OCI-M2 (cell line): ENCODE results near the gene ITPK1.

Experiments
- DNase-seq: peaks from one replicate; lab custom pipeline; 2025; ENCODE audit not compliant: unreplicated experiment; lab: John Stamatoyannopoulos, UW

The ITPK1 gene

DNA sequence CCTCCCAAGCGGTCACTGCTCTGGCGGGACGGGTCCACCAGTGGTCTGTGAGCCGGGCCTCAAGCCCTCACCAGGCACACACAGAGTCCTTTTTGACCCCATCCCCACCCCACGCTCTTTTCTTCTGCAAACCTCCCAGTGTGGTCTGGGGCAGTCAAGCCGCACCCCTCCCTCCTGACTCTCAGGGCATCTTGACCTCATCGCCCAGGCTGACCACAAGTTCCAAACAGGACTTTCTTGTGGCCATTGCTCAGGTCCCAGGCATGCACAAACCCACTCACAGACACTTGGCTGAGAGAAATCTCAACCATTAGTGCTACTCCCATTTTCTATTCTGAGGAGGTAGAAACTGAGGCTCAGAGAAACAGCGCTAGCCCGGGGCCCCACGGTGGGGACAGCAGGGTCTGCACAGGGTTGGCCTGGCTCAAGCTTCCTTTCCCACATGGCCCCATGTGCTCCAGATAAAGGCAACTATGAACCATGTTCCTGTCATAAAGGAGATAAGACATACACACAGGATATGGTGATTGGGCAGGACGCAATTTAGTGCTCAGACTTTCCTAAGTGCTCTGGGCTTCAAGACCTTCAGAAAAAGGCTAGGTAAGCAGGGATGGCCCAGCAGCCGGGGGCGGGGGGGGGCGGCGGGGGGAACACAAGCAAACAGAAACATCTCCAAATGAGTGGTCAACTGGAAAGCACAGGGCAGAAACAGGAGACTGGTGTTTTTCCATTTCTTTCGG lies 69.6 kb downstream of the ITPK1 start:
- no peak for DNase-seq

DNA sequence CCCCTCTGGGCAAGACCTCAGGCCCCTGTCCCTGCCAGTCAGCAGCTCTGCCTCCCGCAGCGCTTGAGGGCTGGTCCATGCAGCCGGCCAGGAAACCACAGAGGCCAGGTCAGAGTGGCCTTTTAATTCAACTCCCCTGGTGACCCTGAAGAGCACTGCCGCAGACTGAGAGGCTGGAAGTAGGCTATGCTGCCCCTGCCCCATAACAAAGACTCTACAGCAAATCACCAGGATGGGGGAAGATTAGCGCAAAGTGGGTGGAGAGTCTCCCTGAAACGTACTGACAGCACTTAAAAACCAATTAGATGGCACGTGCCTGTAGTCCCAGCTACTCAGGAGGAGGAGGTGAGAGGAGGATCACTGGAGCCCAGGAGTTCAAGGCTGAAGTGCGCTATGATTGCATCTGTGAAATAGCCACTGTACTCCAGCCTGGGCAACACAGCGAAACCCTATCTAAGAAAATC lies 70.5 kb downstream of the ITPK1 start:
- no peak for DNase-seq

DNA sequence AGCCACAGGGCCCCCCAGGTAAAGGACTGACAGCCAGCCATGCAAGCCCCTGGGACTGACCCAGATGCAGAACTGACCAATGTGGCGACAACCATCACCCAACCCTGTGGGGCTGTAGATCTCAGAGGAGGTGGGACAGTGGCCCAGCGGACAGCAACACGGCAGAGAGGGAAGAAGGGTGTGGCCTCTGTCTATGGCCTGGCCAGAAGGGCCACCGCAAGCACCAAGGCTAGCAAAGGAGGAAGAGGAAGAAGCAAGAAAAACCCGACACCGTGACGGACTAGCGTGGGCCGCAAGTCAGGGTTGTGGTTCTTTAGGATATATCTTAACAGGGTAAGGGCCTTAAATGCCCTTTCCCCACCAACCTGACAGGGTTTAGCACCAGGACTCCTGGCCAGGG lies 71.2 kb downstream of the ITPK1 start:
- DNase-seq, result no peak

DNA sequence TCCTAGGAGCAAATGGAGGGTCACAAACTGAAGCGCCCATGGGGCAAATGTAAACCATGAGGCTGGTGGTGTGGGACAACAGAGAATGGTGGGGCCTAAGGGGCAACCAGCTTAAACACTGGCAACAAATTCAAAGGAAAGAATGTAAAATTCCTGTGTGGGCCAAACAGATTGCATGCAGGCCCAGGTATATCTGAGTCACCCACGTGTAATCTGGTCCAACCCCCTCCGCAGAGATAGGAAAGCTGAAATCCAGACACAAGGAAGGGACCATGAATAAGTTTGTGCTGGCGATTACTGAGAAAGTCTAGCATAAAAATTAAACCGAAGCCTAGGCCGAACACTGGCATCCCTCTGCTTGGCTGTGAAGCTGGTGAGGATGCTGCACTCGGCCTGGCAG lies 71.6 kb downstream of the ITPK1 start:
- DNase-seq, result no peak

DNA sequence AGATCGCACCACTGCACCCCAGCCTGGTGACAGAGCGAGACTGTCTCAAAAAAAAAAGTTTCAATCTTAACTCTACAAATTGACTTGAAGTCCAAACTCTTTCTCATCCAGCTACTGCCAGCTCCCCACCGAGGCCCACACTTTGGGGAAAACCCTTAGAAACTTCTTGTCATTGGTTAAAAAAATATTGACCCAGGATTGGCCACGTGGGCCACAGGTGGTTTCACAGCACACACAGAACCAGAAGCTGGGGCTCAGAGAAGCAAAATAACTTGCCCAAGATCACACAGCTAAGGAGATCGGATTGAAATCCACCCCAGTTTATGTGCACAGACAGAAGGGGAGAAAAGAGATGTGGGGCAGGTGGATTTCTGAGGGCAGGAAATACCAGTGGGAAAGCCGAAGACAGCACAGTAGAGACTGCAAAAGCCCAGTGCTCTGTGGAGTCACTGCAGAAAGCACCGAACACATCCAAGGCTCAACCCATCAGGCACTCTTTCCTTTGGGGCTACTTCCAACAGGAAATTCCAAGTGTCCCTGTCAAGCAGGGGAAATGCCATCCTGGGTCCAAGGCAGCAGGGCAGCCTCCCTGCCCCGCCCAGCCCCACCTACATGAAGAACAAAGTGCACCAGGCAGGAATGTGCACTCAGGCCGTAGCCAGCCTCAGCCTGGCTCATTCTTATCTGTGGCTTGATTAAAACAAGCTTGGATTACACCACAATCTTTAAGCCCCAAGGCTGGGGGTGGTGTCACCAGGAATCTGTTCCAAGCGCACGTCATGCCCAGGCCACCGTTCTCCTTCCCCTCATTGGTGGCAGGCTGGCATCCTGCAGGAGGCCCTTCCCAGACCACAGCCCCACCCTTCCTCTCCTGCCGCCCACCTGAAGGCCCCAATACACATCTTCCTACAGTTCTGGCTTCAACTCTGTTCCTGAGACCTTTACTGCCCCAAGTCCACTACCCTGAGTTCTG lies 72.5 kb downstream of the ITPK1 start:
- DNase-seq, result no peak

DNA sequence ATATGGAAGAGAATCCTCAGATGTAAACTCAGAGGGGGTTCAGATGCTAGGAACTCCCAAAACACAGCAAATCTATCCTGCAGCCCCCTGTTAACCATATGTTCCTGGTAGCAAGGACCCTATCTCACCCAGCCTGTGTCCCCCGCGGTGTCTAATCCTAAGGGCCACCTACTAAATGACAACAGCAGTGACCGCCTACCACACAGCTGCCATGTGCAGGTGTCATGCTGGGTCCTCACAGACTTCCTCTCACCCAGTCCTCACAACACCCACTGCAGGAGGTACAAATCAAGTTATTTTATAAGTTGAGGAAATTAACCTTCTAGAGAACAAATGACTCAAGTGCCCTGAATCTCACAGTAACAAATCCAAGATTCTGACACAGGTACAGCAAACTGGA lies 73.9 kb downstream of the ITPK1 start:
- no peak for DNase-seq

DNA sequence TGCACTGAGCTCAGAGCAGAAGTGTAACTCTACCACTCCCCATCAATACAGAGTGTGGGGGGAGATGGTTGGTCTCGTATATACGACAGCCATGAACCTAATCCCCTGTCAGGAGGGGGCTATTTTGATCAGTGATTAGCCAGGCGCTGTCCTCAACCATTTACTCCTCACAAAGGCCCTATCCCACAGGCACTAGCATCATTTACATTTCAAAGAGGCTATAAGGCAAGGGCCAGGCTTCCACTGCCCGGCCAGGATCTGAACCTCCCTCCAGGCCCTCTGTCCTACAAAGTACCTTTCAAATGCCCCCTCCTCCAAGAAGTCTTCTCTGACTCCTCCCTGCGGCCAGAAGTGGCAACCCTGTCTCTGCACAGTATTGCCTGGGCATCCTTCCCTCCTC lies 74.7 kb downstream of the ITPK1 start:
- no peak for DNase-seq

DNA sequence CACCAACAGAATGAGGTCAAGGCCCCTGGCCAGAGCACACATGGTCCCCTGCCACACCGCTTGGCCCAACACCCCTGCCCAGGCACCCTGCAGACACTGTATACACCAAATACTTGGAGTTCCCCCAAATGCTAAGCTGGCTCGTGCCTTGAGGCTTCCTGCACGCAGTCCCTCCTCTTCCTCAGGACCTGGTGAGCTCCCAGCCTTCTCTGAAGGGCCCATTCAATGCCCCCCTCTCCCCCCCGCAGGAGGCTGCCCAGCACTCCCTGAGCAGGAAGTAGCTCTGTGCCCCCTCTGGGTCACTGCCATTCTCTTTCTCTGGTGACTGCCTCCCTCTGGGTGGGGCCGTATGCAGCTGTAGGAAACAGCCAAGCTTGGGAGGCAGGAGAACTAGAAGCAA lies 75.3 kb downstream of the ITPK1 start:
- DNase-seq, result no peak

DNA sequence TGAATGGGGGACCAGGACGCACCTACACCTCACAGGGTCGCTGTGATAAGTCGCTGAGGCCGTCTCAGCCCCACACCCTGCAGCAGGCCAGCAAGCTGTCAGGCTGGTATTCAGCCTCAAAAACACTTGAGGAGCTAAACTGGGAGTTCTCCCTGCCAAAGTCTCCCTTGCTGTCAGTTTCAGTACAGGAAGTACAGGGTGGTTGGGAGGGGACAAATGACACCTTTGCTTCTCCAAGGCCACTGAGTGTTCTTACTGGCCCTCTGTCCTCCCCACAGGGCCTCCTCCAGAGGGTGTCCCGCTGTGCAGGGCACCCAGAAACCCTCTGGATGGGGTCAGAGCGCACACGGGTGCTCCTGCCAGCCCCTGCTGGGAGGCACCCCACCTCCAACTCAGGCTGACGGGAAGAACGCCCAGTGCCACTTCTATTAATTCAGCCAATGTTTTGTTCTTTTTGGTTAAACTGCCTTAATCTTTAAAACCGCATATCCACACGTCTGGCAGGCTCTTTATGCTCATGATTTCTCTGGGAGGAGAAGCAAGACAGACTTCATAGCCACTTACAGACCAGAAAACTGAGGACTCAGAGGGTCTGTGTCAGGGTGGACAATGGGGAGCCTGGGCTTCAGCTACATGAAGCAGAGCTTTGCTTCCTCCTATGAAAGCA lies 75.9 kb downstream of the ITPK1 start:
- no peak for DNase-seq

DNA sequence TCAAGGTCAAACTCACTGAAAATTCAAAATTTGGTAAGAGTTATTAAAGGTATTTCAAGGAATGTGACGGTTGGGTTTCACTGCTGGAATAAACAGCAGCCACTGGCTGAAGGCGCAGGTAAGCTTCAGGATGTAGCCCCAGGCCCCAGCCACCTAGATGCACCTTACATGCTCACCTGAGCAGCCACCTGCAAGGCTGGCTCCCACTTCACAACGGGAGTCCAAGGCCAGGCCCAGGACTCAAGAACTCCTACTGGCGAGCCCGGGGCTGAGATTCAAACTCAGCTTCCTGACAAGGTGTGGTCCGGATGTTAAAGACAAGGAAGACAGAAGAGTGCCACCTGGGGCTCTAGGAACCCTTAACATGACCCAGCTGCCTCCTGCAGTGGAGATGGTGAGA lies 78.4 kb downstream of the ITPK1 start:
- no peak for DNase-seq

DNA sequence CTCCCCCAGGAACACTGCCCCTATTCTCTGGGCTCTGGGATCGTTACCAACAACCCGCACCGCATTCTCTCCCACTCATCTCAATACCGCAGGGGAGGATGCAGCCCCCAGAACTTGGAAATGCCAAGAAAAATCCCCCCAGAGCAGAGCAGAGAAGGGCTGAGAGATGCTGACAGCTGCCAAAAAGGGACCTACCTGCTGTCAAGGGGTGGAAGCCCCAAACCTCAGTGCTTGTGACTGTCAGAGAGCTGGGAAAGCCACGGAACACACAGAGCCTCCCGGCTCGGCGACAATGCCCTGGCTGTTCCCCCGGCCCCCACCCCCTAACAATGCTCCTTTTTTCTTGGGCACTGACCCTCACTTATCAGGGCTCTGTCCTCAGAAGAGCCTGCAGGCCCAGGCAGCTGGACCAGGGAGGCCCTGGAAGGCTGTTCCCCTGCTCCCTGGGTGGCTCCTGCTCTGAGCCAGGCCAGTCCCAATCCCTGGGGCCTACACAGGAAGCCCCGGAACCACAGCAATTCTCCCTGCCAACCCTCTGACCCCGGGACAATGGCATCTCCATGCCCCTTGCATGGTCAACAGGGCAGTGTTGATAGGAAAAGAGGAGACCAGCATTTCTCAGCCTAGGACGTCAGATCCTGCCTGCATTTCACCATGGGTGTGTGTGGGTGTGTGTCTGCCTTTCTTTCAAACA lies 78.9 kb downstream of the ITPK1 start:
- no peak for DNase-seq

DNA sequence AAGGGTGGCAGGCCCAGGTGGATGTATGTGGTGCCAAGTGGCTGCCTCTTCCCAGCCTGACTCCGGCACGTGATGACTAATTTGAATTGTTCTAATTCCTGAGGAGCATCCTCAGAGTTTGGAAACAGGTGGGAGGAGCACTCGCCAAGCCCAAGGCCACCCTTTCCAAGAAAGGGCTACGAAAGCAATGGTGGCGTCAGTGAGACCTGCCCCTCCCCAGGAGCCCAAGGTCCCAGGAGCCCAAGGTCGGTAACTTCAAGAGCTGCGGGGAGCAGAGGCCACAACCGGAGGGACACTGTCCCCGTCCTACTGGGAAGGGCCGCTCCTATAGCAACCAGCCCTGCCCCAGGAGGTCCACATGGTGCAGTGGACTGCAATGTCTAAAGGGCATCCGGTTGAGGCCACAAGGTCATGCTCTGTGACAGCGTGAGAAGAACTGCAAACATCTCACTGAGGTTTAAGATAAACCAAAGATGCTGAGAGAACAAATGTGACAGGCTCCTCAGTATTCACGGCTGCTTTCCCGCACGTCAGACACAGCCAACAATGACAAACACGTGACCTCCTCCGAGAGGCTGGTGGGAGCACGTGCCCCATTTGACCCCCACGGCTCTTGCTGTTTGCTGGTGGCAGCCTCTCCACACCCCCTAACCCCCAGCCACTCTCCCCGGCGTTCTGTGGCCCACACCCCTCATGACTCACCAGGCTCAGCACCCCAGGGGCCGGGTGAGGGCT lies 79.6 kb downstream of the ITPK1 start:
- no peak for DNase-seq

DNA sequence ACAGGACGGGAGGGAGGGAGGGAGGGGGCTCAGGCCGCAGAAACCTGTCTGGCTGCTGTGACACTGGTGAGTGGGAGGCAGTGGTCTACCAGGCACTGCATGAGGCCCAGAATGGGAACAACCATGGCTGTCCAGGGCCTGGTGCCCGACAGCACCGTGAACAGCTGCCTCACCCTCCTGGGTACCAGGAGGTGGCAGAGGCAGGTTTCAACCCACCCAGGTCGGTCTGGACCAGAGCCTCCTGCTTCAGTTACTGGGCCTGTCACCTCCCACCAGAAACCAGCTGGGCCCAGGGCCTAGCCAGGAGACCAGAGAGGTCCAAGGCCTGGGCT lies 80.2 kb downstream of the ITPK1 start:
- DNase-seq, result no peak

DNA sequence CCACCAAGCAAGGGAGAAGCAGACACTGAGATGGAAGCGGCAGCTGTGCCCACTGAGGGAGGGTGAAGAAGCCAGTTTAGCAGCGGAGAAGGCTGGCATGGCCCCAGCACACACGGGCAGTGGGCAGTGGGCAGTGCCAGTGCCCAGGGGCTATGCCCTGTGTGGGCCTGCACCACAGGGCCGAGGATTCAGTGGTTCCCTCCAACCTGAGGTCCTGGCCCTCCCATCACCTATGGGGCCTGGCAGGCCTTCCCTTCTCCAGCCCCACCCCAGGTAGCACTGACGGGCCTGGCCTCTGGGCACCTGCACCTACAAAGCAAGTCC lies 81.1 kb downstream of the ITPK1 start:
- no peak for DNase-seq

DNA sequence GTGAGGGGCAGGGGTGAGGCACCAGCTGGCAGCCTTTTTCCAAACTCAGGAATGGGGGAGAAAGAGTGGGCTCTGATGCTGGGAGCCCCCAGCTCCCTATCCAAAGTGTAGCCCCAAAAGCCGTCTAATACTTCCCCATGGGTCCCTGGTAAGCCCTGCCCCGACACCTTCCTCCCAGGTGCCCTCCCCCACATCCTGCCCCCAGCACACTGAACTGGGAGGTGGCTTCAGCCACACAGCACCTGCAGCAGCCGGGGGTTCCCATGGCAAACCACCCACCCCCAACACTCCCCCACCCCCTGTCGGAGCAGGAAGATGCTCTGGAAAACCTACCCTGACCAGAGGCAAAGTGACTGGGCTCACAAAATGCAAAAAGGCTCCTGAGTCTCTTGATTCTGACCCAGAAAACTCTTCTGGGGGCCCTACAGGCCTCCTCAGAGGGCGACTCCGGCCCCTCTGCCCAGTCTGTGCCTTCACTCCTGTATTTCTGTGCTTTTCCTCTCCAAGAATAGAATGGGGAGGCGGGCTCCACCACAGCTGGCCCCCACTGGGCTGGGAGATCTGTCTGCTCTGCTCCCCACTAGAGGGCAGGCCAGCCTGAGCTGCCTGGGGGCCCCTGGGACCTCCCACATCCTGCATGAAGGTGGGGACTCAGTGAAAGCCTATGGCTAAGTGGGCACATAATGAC lies 81.6 kb downstream of the ITPK1 start:
- no peak for DNase-seq

DNA sequence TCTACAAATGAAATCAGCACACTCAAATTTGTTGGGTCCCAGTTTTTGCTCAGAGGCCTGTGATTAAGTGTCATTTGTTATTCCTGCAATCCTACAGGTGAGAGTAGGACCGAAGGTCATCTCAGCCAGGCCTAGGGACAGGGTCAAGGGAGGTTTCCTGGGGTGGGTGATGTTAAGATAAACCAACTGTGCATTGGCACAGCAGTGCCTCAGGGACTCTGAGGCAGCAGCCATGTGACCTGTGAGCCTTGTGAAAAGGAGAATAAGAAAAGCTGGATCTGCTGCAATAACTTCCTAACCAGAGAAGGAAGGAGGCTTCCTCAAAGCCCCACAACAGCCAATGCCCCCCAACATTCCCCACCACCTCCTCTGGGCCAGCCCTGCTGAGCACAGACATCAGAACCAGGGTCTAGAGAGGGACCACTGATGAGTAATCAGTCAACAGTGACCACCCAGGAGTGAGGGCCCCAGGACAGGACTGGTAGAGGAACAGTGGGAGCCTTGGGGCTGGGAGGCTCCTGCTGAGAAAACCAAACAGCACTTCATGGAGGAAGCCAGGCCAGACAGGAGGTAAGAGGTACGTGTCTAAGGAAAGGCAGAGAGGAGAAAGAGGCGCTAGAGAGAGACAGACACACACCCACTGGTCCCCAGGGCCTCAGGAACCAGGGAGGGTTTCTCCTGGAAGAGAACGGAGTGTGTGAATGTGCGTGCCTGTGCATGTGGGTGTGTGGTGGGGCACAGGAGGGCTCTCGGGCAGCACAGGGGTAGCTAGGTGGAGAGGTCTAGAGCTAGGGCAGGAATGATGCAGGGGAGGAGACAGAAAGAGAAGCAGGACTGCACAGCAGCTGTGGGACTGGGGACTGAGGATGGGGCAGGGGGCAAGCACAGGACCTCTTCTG lies 82.4 kb downstream of the ITPK1 start:
- no peak for DNase-seq

DNA sequence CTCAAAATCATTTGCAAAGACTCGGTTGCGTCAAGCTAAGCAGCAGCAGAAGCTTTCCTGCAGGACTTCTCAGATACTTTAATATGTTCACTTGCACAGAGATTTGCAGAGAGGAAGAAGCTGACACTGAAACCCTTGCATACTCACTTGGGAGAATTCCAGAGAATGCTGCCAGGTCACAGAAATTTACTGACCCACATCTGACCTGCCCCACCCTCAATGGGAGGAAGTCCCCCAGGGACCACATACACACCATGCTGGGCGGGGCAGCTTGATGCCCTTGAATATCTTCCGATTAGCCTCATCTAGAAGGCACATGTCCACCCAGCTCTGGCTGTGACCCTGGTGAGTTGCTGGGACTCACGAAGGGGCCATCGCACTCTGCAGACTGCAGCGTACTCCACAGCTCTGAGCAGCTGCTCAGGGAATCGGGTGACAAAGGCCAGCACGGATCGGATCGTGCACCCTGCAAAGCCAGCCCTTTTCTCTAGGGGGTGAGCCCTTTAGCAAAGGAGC lies 83.2 kb downstream of the ITPK1 start:
- DNase-seq, result no peak

DNA sequence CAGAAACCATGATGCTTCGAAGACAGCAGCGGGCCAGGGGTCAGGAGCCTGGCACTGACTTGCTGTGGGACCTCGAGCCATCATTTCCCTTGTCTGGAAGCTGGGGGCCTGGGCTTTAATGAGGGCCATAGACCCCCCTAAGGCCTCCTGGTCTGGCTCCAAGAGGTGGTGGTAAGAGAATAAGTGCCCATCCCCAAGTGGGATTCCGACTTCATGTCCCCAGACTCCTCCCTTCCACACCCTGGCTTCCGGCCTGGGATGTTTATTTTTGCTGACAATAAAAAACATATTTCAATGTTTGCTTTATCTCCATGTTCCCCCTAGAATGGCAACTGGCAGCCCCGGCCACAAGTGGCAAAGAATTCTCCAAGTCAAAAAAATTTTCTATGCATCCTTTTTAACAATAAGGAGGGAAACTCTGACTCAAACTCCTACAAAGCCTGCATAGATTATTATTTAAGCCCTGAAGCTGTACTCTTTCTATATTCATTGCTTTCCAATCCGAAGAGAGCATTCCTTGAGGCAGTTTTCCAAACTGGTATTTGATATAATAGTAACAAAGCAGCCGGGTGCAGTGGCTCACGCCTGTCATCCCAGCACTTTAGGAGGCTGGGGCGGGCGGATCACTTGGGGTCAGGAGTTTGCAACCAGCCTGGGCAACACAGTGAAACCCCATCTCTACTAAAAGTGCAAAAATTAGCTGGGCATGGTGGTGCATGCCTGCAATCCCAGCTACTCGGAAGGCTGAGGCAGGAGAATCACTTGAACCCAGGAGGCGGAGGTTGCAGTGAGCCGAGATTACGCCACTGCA lies 84.0 kb downstream of the ITPK1 start:
- DNase-seq, result no peak
